Measurements from ENCODE around the gene SACS. TPM values are rescaled to one million over a fixed set of nuclear protein-coding genes. Genes with fewer than 3 reads are reported as not detected.
A peak's percentile ranks its signal among the peaks of the same experiment; 100 is the strongest.

SACS gene
- total RNA-seq, 1 experiment from 2014 or later = 53.0 TPM

- TF ChIP-seq, protein P1, sequence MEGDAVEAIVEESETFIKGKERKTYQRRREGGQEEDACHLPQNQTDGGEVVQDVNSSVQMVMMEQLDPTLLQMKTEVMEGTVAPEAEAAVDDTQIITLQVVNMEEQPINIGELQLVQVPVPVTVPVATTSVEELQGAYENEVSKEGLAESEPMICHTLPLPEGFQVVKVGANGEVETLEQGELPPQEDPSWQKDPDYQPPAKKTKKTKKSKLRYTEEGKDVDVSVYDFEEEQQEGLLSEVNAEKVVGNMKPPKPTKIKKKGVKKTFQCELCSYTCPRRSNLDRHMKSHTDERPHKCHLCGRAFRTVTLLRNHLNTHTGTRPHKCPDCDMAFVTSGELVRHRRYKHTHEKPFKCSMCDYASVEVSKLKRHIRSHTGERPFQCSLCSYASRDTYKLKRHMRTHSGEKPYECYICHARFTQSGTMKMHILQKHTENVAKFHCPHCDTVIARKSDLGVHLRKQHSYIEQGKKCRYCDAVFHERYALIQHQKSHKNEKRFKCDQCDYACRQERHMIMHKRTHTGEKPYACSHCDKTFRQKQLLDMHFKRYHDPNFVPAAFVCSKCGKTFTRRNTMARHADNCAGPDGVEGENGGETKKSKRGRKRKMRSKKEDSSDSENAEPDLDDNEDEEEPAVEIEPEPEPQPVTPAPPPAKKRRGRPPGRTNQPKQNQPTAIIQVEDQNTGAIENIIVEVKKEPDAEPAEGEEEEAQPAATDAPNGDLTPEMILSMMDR (conservative IDR thresholded peaks at IDR 0.05) = no peak
- no peaks in the 10 kb centered on the region; a peak in 1 of 4 replicates for H3K4me1 Mint-ChIP-seq
- Histone ChIP-seq H4K20me1 (ENCODE audit: control insufficient read depth, insufficient read depth, insufficient read length) (no peaks in the 10 kb centered on the region), H4K8ac (replicated peaks; ENCODE audit: insufficient read length, low read depth, low read length) (no peak overlapping the region), H3T11ph (ENCODE audit: low read length) (no peak overlapping the region), H3K9ac (ENCODE audit: extremely low read depth, insufficient read length, low read length) (no peak overlapping the region), H3K4ac (ENCODE audit: low read depth, low read length) (no peak overlapping the region), H3K9me3 (ENCODE audit: control insufficient read depth, low read depth, low read length) (no peaks in the 10 kb centered on the region), H3K27me3 (ENCODE audit: insufficient read depth, low read length) (no peaks in the 10 kb centered on the region), H2BK15ac (ENCODE audit: low read depth, low read length) (no peak overlapping the region), H4K91ac (ENCODE audit: insufficient read length, low read depth, low read length) (no peak overlapping the region), H3K14ac (ENCODE audit: insufficient read depth, low read length) (no peak overlapping the region), H3K27ac (ENCODE audit: insufficient read length, low read depth, low read length) (no peak overlapping the region), H3K4me2 (ENCODE audit: insufficient read depth, insufficient read length, low read length) (no peak overlapping the region), H2BK20ac (ENCODE audit: low read depth, low read length, poor library complexity, severe bottlenecking) (no peak overlapping the region), H4K5ac (ENCODE audit: insufficient read length, low read depth, low read length) (no peak overlapping the region), H3K4me1 (ENCODE audit: insufficient read depth, low read length) (no peaks in the 10 kb centered on the region), H2BK120ac (ENCODE audit: low read depth, low read length, poor library complexity, severe bottlenecking) (no peak overlapping the region), H2BK5ac (ENCODE audit: insufficient read length, low read length) (no peak overlapping the region), H2BK12ac (ENCODE audit: insufficient read length, low read depth, low read length) (no peak overlapping the region), H3K23ac (ENCODE audit: insufficient read length, low read depth, low read length) (no peak overlapping the region), H3K79me1 (ENCODE audit: insufficient read depth, low read depth, low read length, poor library complexity, severe bottlenecking) (peaks cover 5% of the 10 kb centered on the region), H2AK5ac (ENCODE audit: insufficient read length, low read length) (no peak overlapping the region), H3K56ac (ENCODE audit: insufficient read length, low read depth, low read length) (no peak overlapping the region), H3K18ac (ENCODE audit: insufficient read length, low read depth, low read length) (no peak overlapping the region), H2AFZ (ENCODE audit: low read length) (no peak overlapping the region), H3K79me2 (ENCODE audit: insufficient read depth, low read length) (0 out of 2 replicates have a peak, but pooled peaks cover 4% of the 10 kb centered on the region), H3K23me2 (ENCODE audit: insufficient read length, low read depth, low read length, poor library complexity, severe bottlenecking) (no peaks in the 10 kb centered on the region)
- peaks cover 45 to 76% (median 55%) of the 10 kb centered on the region in 3 experiments; a peak in 6 of 7 replicates for H3K36me3 Mint-ChIP-seq (ENCODE audit: insufficient read depth in 1 of 3, low read depth in 3 of 3)
- H3K9me3 Mint-ChIP-seq = no peaks in the 10 kb centered on the region
- peak overlapping the region in 2 of 3 experiments; percentile 31 to 47; a peak in 1 of 7 replicates for H3K27ac Mint-ChIP-seq
- no peak for DNase-seq
- no peaks in the 10 kb centered on the region for H3K27me3 Mint-ChIP-seq (ENCODE audit: low read depth)
- WGBS (ENCODE audit: extremely low coverage, insufficient read length, low lambda C conversion rate) = no CpG with 5 or more reads among the region's 3 CpGs
- H3K4me3 Mint-ChIP-seq = no peak overlapping the region
These were observed 83.5 kb downstream of the SACS start for GRCh38 chr13:23350009-23350408.
